ENCODE results near the gene TBR1. TPM values are rescaled to one million over a fixed set of nuclear protein-coding genes. Genes with fewer than 3 reads are reported as not detected.

Gene TBR1
- total and polyA plus RNA-seq, 2 donors (not counting 3 experiments of a cell fraction or from before 2014, with no cell fraction given), result 0.11 to 0.14 TPM

DNA sequence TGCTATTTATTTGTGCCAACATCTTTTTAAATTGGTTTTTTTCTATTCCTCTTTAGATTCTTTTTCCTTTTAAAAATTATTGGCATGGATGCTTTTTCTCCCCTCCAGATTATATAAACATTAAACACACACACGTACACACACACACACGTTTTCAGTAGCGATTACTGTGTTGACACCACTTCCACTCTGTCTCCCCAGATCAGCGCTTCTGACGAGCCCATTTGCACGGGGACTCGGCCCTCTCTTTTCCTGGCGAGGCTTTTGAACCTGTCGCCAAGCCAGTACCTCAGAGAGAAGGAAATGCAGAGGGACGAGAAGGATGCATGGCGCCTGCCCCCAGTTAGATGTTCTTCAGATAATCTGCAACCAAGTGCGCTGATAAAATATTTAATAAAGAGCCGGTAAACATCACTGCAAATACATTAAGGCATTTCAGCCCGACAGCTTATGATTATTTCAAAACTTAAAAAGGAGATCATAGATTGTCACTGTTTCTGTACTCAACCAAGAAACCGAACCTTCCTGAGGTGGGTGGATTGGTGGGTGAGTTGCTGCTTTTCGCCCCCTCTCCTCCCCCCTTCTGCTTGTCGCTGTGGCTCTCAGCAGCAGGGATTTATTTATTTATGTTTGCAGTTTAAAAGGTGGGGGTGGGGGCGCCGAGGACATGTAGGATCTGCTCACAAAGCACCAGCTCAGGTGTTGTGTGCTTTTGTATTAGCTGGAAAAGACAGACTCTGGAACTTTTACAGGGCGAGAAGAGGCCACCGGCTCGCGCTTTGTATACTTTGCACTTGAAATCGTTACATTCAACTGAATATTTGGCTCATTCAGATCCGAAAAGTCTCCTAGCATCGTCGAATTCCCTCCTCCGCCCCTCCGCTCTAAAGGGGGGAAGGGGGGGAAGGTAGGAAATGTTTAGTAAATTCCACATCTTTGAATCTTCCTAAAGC is 787 bp upstream of the TBR1 start:
- Histone ChIP-seq H3K4me1 (ENCODE audit: control insufficient read depth, extremely low read depth, insufficient read depth, low read length) (peaks cover 12% of the 10 kb centered on the region), H3K79me2 (ENCODE audit: control insufficient read depth, insufficient read depth, low read length) (no peaks in the 10 kb centered on the region), H3K36me3 (ENCODE audit: control insufficient read depth in 2 of 2, extremely low read depth in 1 of 2, insufficient read depth in 2 of 2, low read length in 2 of 2) (no peaks in the 10 kb centered on the region), H3K9me3 (replicated peaks; ENCODE audit: control insufficient read depth, insufficient read depth, low read length) (no peaks in the 10 kb centered on the region), H4K20me1 (replicated peaks; ENCODE audit: control insufficient read depth, extremely low read depth, insufficient read depth, low read length) (no peaks in the 10 kb centered on the region), H3K9ac (replicated peaks; ENCODE audit: extremely low read depth, insufficient read depth, low read length) (no peak overlapping the region), H3K9me1 (replicated peaks; ENCODE audit: control insufficient read depth, extremely low read depth, insufficient read depth, low read length) (no peaks in the 10 kb centered on the region), H3K4me2 (ENCODE audit: insufficient read depth, low read length) (peak overlapping the region; percentile 30), H3K27ac (ENCODE audit: insufficient read depth, low read depth, low read length) (no peak overlapping the region), H3K4me3 (replicated peaks in 1 of 3; ENCODE audit: insufficient read depth in 1 of 3, low read depth in 1 of 3, low read length in 3 of 3) (peak overlapping the region in 1 of 3 experiments; percentile 43), H3K27me3 (ENCODE audit: control insufficient read depth in 2 of 2, insufficient read depth in 2 of 2, low read length in 2 of 2) (peaks cover 52 to 59% of the 10 kb centered on the region in 2 experiments), H2AFZ (ENCODE audit: low read depth, low read length) (no peak overlapping the region)
- FAIRE-seq, result no peak
- intact Hi-C loops (cut with micrococcal nuclease) (no loop called here), dilution Hi-C loops (cut with MboI; ENCODE audit: extremely low pct_ligation_motif_present, low sequenced_read_pairs) (no loop called here)
- ChIA-PET POLR2A (no interaction called here), CTCF (interaction anchor here (1.1 to 1.9 kb wide), 4 partner anchors 10 to 12 kb away, joined by 4 to 8 read pairs (median 4); no protein-coding TSS in a partner anchor)
- no peak for DNase-seq (ENCODE audit: low read depth, low spot score)
- BruUV-seq (replicated peaks), result TSS peak; percentile 14
- TF ChIP-seq EZH2 (IDR thresholded peaks at IDR 0.05; ENCODE audit: borderline replicate concordance, low read depth, low read length, severe bottlenecking), result peak; percentile 55
- TF ChIP-seq POLR2AphosphoS5 (IDR thresholded peaks at IDR 0.05; ENCODE audit: insufficient read depth, low read depth, low read length), result no peak
- TF ChIP-seq GATA2 (IDR thresholded peaks at IDR 0.05; ENCODE audit: insufficient read depth, insufficient read length, low read depth, low read length), result no peak
- no peak for TF ChIP-seq FOS (IDR thresholded peaks at IDR 0.05; ENCODE audit: borderline replicate concordance, insufficient read depth, low read length)
- TF ChIP-seq JUN (IDR thresholded peaks at IDR 0.05; ENCODE audit: borderline replicate concordance, insufficient read depth, insufficient read length, low read depth), result no peak
- no peak for TF ChIP-seq MYC (IDR thresholded peaks at IDR 0.05; ENCODE audit: low read depth, low read length)
- no peak for TF ChIP-seq MAX (IDR thresholded peaks at IDR 0.05; ENCODE audit: insufficient read depth, insufficient read length)
- TF ChIP-seq POLR2A (IDR thresholded peaks at IDR 0.05; ENCODE audit: low read depth, low read length), result no peak

Data from endothelial cell of umbilical vein (primary cell).